A673 (cell line): Measurements from ENCODE around the gene PACRG.

Experiments used
- EZH2 ChIP-seq: fragments of 200-600 bp; sonication (generic); IDR thresholded peaks from 2 replicates; pipeline ENCODE4 v1.6.1; 2017; ENCODE audit warnings: borderline replicate concordance, low read depth, mild to moderate bottlenecking, mixed read lengths, antibody characterized with exemption, low read length; ENCODE audit not compliant: poor library complexity, severe bottlenecking
- TF ChIP-seq, protein P1 (sequence below): fragments of 300-800, 200-600 bp; sonication (generic); conservative IDR thresholded peaks from 2 replicates; pipeline ENCODE4 v1.5.1; 2017; ENCODE audit warnings: low read depth, mild to moderate bottlenecking, antibody characterized with exemption, low read length, moderate library complexity, mixed read lengths

DNA sequence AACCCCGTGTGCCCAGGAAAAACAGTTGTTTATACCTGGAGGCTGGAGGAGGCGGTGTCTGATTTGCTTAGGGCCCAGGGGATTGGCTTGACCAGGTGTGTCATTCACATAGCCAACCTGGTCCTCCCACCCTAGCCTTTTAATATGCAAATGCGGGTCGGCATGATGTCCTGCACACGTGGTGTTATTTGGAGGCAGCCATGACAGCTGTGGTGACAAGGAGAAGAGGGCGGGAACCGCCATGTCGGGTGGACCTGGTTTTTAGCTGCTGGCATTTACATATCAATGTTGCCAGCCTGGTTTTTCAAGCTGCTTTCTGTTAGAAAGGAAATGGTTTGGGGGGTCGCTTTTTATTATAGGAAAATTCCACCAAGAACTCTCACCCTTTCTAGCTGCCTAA, 395.3 kb downstream of the PACRG start:
- TF ChIP-seq, protein P1, sequence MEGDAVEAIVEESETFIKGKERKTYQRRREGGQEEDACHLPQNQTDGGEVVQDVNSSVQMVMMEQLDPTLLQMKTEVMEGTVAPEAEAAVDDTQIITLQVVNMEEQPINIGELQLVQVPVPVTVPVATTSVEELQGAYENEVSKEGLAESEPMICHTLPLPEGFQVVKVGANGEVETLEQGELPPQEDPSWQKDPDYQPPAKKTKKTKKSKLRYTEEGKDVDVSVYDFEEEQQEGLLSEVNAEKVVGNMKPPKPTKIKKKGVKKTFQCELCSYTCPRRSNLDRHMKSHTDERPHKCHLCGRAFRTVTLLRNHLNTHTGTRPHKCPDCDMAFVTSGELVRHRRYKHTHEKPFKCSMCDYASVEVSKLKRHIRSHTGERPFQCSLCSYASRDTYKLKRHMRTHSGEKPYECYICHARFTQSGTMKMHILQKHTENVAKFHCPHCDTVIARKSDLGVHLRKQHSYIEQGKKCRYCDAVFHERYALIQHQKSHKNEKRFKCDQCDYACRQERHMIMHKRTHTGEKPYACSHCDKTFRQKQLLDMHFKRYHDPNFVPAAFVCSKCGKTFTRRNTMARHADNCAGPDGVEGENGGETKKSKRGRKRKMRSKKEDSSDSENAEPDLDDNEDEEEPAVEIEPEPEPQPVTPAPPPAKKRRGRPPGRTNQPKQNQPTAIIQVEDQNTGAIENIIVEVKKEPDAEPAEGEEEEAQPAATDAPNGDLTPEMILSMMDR, result no peak
- no peak for TF ChIP-seq EZH2
